HG03342 (cell line): ENCODE data around the gene SH2B2.

Source experiments
- ATAC-seq: cut with Tn5 transposase; IDR thresholded peaks from one replicate; pipeline ENCODE4 v1.9.1; 2021; ENCODE audit warnings: mild to moderate bottlenecking, moderate library complexity; ENCODE audit not compliant: unreplicated experiment

SH2B2 gene

DNA sequence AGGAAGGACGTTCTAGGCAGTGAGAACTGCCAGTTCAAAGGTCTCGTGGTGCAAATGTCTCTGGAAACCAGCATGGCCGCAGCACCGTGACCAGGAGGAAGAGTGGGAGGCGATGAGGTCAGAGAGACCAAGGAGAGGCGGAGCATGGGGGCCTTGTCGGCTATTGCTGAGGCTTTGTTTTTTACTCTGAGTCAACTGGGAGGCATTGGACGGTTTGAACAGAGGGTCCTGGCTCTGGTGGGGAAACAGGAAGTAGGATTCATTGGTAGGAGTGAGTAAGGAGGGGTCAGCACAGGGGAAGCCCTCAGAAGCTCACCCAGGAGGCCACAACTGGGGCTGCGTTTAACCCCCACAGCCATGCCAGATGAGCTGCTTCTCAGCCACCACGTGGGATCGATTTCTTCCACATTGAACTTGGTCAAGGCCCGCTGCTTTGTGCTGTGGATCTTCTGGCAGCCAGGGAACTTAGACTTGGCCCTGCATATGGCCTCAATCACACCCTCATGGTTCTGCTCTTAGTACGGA, 22.2 kb upstream of the SH2B2 start:
- ATAC-seq, result no peak

GRCh38 chr7:102266541-102266940, 20.1 kb upstream of the SH2B2 start:
- ATAC-seq, result no peak

DNA sequence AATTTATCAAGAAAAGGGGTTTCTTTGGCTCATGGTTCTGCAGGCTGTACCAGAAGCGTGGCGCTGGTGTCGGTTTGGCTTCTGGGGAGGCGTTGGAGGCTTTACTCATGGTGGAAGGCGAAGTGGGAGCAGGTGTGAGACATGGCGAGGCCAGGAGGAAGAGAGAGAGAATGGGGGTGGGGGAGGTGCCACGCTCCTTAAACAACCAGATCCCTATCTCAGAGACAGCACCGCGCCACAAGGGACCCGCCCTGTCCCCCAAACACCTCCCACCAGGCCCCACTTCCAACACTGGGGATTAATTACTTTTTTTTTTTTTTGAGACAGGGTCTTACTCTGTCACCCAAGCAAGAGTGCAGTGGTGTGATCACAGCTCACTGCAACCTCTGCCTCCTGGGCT, 18.0 kb upstream of the SH2B2 start:
- no peak for ATAC-seq

DNA sequence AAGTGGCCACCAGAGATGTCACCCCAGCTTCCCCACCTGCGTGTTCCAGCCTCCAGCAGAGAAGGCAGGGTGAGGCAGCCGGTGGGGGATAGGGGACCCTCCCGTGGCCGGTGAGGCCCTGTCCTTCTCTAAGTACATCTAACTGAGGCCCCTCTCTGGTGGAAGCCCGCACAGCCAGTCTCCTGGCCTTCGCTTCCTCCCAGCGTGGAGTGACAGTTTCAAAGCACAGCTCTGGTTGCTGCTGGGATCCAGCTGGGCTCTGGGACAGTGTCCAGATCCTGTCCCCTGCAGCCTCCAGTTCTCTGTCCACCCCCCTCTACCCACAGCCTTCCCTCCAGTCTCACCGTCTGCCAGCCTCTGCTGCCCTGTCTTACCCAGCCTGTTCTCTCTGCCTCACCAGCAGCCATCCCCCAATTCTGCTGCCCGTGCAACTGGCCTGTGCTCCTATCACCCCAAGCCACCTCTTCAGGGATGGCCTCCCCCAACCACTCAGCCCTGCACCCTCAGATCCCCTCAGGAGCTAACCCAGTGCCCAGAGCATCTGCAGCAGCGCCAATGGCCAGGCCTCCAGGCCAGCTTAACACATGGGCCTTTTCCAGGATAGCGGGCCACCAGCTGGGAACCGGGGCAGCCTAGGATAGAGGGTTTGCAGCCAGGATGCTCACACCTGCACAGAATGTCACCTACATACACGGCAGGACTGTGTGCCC, 16.3 kb upstream of the SH2B2 start:
- ATAC-seq, result no peak

- no peak for ATAC-seq
These were observed 15.4 kb upstream of the SH2B2 start for GRCh38 chr7:102271158-102271798.

GRCh38 chr7:102272075-102272916, 14.4 kb upstream of the SH2B2 start:
- ATAC-seq, result no peak

- ATAC-seq, result no peak
These were observed 13.5 kb upstream of the SH2B2 start for GRCh38 chr7:102272917-102273748.

GRCh38 chr7:102273749-102274712, 12.6 kb upstream of the SH2B2 start:
- no peak for ATAC-seq

GRCh38 chr7:102275123-102275703, 11.5 kb upstream of the SH2B2 start:
- no peak for ATAC-seq

- no peak for ATAC-seq
These were observed 8.8 kb upstream of the SH2B2 start for GRCh38 chr7:102277901-102278300.

- peak; percentile 63 for ATAC-seq
These were observed 6.9 kb upstream of the SH2B2 start for GRCh38 chr7:102279537-102280400.

GRCh38 chr7:102280521-102280920, 6.1 kb upstream of the SH2B2 start:
- ATAC-seq, result no peak

- no peak for ATAC-seq
These were observed 4.9 kb upstream of the SH2B2 start for GRCh38 chr7:102281785-102282184.

DNA sequence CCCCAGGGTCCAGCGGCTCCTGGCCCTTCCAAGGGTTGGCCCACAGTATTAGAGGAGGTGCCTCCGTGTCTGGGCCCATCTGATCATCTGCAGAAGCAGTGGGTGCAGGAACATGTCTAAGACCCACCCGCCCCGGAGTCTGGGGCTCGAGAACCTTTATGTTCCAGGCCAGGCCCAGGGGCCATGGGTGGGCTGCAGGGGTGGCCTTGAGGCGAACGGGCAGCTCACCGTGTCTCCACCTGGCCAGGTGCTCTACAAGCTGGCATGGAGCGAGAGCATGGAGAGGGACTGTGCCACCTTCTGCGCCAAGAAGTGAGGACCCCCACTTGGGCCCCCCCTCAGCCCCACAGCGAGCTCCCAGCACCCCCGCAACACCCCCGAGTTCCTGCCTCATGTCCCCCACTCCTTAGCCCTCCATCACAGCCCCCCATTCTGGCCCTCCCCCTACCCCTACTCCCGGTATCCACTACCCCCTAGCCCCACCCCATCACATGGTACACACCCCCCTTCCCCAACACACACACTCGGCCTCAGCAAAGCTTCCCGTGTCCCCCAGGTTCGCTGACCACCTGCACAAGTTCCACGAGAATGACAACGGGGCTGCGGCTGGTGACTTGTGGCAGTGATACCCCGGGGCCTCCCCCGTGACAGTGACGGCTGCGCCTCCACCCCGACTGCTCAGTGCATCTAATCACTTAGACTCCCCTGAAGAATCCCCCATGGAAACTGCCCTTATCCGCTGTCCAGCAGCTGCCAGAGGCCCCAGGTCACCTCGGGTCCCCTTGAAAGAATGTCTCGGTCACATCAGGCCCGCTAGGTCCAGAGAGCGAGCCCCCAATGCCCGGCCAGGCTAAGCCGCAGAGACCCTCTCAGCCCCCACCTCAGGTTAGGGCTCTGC, 4.0 kb upstream of the SH2B2 start:
- ATAC-seq, result no peak

DNA sequence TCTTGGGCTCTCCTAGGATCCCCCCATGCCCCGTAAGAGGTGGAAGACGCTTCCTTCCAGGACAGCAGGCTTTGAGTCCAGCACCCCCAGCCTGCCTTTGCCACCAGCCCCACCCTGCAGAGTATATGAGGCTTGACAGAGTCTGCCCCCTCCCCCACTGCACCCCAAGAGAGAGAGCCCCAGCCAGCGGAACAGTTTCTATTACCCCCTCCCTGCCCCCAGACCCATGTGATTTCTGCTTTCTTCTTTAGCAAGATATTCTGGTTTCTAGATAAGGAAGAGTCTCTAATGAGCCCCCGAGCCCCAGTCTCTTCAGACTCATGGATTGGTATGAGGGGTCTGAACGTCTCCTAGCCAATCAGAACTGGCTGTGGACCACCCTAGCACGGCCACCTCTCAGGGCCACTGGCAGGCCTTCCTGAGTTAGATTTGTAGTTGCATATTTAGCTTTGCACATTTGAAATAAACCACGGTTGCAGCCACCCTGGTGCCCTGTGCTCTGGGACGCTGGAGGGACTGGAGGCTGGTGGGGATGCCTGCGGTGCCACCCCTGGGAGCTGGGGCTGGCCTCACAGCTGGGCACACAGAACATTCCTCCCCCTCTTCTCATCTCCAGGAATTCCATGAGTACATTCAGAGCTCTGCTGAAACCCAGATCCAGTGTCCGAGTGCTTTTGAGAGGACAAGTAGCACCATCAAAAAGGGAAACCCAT, 3.0 kb upstream of the SH2B2 start:
- no peak for ATAC-seq

DNA sequence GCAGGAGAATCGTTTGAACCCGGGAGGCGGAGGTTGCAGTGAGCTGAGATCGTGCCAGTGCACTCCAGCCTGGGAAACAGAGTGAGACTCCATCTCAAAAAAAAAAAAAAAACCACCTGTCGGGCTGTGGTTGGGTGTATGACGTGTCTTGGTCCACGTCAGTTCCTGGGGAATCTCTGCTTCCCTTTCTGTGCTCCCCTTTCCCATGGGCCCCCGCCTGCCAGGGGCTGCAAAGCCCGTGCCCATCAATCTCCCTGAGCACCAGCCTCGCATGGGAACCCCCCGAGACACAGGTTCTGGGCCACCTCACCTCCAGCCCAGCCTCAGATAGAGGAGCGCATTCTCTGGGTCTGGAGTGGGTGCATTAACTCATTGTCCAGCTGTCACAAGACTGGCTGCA, 2.3 kb upstream of the SH2B2 start:
- ATAC-seq, result no peak
